ENCODE results near the gene STK40. TPM values are rescaled to one million over a fixed set of nuclear protein-coding genes. Genes with fewer than 3 reads are reported as not detected.
A peak's percentile ranks its signal among the peaks of the same experiment; 100 is the strongest.

Gene STK40
- total and polyA plus RNA-seq, 9 of the 15 experiments (the other 6 are each of a cell fraction or from before 2014, with no cell fraction given): 0.69 to 94.3 (median 39.1) TPM

DNA sequence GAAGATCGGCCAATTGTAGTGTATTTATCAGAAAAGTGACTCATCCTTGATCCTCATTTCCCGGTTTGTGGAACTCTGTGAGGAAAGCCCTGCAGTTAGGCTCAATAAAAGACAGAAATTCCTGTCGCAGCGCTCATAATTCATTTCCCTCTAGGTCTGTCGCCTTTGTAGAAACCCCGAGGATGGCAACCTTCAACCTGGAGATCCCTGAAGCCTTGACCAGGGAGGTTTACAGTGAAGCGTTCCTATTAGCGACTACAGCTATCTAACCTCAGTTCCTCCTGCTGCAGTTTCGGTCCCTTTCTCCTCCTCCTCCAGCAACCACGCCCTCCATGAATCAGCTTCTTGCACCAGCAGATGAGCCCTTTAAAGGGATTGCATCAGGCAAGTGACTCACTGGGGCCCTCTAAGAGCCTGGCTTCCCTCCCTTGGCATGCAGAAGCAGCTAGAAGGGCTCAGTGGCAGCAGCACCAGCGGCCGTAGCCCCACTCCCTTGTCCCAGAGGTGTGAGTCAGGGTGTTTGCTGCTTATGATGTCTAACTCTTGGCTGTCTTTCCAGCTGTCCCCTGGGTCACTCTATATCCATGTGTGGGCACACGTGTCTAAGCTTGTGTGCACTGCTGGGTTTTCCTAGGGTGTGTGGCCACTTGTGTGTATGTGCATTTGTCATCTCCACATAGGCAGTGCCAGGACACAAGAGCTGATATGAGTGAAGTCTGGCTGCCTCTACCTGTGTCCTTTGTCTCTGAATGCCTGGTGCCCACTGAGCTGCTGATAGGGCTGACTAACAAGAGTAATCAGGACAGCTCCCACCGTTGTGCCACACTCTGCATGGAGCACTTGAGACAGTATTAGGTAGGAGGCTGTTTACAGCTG is 779 bp upstream of the STK40 start (continued):
- TF ChIP-seq, protein P1, sequence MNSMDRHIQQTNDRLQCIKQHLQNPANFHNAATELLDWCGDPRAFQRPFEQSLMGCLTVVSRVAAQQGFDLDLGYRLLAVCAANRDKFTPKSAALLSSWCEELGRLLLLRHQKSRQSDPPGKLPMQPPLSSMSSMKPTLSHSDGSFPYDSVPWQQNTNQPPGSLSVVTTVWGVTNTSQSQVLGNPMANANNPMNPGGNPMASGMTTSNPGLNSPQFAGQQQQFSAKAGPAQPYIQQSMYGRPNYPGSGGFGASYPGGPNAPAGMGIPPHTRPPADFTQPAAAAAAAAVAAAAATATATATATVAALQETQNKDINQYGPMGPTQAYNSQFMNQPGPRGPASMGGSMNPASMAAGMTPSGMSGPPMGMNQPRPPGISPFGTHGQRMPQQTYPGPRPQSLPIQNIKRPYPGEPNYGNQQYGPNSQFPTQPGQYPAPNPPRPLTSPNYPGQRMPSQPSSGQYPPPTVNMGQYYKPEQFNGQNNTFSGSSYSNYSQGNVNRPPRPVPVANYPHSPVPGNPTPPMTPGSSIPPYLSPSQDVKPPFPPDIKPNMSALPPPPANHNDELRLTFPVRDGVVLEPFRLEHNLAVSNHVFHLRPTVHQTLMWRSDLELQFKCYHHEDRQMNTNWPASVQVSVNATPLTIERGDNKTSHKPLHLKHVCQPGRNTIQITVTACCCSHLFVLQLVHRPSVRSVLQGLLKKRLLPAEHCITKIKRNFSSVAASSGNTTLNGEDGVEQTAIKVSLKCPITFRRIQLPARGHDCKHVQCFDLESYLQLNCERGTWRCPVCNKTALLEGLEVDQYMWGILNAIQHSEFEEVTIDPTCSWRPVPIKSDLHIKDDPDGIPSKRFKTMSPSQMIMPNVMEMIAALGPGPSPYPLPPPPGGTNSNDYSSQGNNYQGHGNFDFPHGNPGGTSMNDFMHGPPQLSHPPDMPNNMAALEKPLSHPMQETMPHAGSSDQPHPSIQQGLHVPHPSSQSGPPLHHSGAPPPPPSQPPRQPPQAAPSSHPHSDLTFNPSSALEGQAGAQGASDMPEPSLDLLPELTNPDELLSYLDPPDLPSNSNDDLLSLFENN (IDR thresholded peaks at IDR 0.05; ENCODE audit: low read depth in 2 of 2, low read length in 2 of 2): peak in 1 of 2 experiments; percentile 74; a peak in 2 of 4 replicates
- TF ChIP-seq ZNF77 (CRISPR knock-in tag; IDR thresholded peaks at IDR 0.05) (no peak), HBP1 (CRISPR knock-in tag; IDR thresholded peaks at IDR 0.05) (peak; percentile 92), ZNF12 (CRISPR knock-in tag; IDR thresholded peaks at IDR 0.05) (no peak), SAP30 (IDR thresholded peaks at IDR 0.05; ENCODE audit: borderline replicate concordance, insufficient read depth, low read depth, low read length, poor library complexity, severe bottlenecking) (peak; percentile 54), ZNF134 (CRISPR knock-in tag; conservative IDR thresholded peaks at IDR 0.05) (peak; percentile 53), RBM34 (IDR thresholded peaks at IDR 0.05; ENCODE audit: borderline replicate concordance, insufficient read depth, low read length) (no peak), GABPB1 (CRISPR knock-in tag; IDR thresholded peaks at IDR 0.05) (peak; percentile 73), STAT6 (CRISPR knock-in tag; IDR thresholded peaks at IDR 0.05) (0 out of 2 replicates have a peak, but pooled peaks have one; percentile 77), CREB3L1 (IDR thresholded peaks at IDR 0.05; ENCODE audit: borderline replicate concordance, low read depth) (peak; percentile 19; the same call in 1 of the 2 replicates), ZNF175 (CRISPR knock-in tag; IDR thresholded peaks at IDR 0.05; ENCODE audit: low read depth) (peak; percentile 98), XRCC5 (IDR thresholded peaks at IDR 0.05; ENCODE audit: low read depth, low read length) (peak; percentile 66; the same call in 1 of the 2 replicates)
- TF ChIP-seq, protein P2, sequence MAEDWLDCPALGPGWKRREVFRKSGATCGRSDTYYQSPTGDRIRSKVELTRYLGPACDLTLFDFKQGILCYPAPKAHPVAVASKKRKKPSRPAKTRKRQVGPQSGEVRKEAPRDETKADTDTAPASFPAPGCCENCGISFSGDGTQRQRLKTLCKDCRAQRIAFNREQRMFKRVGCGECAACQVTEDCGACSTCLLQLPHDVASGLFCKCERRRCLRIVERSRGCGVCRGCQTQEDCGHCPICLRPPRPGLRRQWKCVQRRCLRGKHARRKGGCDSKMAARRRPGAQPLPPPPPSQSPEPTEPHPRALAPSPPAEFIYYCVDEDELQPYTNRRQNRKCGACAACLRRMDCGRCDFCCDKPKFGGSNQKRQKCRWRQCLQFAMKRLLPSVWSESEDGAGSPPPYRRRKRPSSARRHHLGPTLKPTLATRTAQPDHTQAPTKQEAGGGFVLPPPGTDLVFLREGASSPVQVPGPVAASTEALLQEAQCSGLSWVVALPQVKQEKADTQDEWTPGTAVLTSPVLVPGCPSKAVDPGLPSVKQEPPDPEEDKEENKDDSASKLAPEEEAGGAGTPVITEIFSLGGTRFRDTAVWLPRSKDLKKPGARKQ (CRISPR knock-in tag; IDR thresholded peaks at IDR 0.05): no peak
